ENCODE data around the gene TRAT1.

DNA sequence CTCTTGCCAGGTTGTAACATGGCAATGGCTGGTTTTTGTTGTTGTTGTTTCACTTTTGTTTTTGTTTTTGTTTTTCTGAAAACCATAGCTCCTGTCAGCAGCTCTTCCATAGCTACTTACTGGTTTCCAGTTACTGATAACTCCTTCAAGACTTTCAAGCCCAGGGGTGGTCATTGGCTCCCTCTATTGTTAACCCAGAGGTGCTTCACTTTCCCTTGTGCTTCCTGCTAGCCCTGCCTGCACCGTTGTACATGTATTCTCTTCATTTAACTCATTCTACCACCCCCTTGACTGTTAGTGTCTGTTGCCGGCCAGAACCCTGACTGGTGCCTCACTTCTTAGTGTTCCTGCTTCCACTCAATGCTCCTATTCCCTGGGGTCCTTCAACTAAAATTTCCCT, 4.2 kb upstream of the TRAT1 start:
- no peak for TF ChIP-seq GATA3 (IDR thresholded peaks at IDR 0.05; ENCODE audit: low read depth, low read length)
- TF ChIP-seq GATA2 (IDR thresholded peaks at IDR 0.05; ENCODE audit: low read depth, low read length): no peak
